Stimulated activated naive B cell treated with anti-CD40 and anti-IgM and Interleukin-4, amounts not matched to agents 10 μg/mL and 1 μg/mL and 100 μg/mL, for 72 hours (primary cell): ENCODE results near the gene OSMR.

Experiments used
- ATAC-seq, 2 donors: fragments of 150-1000 bp; cut with Tn5 transposase; replicated peaks; 2 replicates each; pipeline ENCODE4 v1.10.0; 2021; ENCODE audit warnings: moderate library complexity in 1 of 2
- DNase-seq: peaks from one replicate; pipeline ENCODE4 v3.0.0; 2021
- H3K27ac Mint-ChIP-seq: one replicate; pipeline ENCODE4 v1.8.0; 2022; ENCODE audit warnings: mild to moderate bottlenecking, mixed read lengths
- H3K27me3 Mint-ChIP-seq, 2 donors: one replicate each; pipeline ENCODE4 v1.8.0; 2022; ENCODE audit warnings: mixed read lengths in 2 of 2
- H3K36me3 Mint-ChIP-seq, 2 donors: one replicate each; pipeline ENCODE4 v1.8.0; 2022; ENCODE audit warnings: mixed read lengths in 2 of 2, mild to moderate bottlenecking in 1 of 2
- H3K4me1 Mint-ChIP-seq, 2 donors: one replicate each; pipeline ENCODE4 v1.8.0; 2022; ENCODE audit warnings: mixed read lengths in 2 of 2, mild to moderate bottlenecking in 1 of 2
- H3K4me3 Mint-ChIP-seq, 2 donors: one replicate each; pipeline ENCODE4 v1.8.0; 2022; ENCODE audit warnings: mild to moderate bottlenecking in 2 of 2, mixed read lengths in 2 of 2, moderate library complexity in 1 of 2
- H3K9me3 Mint-ChIP-seq, 2 donors: one replicate each; pipeline ENCODE4 v1.8.0; 2022; ENCODE audit warnings: mixed read lengths in 2 of 2, mild to moderate bottlenecking in 1 of 2

Gene OSMR

DNA sequence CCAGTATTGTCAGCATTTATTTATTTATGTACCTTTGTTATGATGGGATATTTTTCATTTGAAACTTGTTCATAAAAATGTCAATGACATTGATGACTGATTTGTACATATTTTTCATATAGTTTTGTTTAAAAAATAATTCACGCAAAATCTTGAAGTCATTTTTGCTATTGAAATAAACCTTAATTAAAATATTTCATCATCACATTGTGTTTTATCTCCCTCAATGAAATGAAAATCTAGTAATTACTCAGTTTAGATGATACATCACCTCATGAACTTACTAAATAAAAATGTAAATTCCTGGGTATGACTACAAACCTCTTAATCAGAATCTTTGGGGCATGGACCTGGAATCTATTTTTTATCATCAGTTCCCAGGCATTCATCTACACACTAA, 89.6 kb downstream of the OSMR start:
- H3K4me3 Mint-ChIP-seq, result no peak overlapping the region
- no peaks in the 10 kb centered on the region for H3K9me3 Mint-ChIP-seq
- ATAC-seq, result no peak
- peaks cover 2 to 12% of the 10 kb centered on the region in 2 donors for H3K36me3 Mint-ChIP-seq
- H3K4me1 Mint-ChIP-seq, result peaks cover 0 to 6% of the 10 kb centered on the region in 2 donors
- no peaks in the 10 kb centered on the region for H3K27me3 Mint-ChIP-seq
- no peak overlapping the region for H3K27ac Mint-ChIP-seq
- no peak for DNase-seq

DNA sequence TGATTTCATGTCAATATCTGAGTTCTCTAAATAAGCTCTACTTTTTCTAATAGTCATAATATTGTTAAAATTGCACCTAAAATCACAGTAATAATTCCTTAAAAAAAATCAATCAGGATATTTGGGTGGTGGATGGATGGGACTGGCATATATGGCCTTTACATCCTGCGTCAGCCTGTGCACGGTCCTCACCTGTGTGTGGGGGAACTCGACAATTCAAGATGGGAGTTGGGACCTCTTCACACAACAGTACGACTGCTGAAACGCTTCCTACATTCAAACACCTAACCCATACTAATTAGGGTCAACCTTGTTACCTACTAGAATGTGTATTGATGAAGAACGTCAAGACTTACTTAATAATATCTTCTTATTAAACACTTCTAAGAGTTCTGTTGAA, 90.5 kb downstream of the OSMR start:
- no peak for DNase-seq
- Mint-ChIP-seq H3K4me3 (no peak overlapping the region), H3K36me3 (peaks cover 2 to 12% of the 10 kb centered on the region in 2 donors), H3K9me3 (no peaks in the 10 kb centered on the region), H3K4me1 (peaks cover 0 to 6% of the 10 kb centered on the region in 2 donors), H3K27me3 (no peaks in the 10 kb centered on the region), H3K27ac (no peak overlapping the region)
- ATAC-seq, result no peak

DNA sequence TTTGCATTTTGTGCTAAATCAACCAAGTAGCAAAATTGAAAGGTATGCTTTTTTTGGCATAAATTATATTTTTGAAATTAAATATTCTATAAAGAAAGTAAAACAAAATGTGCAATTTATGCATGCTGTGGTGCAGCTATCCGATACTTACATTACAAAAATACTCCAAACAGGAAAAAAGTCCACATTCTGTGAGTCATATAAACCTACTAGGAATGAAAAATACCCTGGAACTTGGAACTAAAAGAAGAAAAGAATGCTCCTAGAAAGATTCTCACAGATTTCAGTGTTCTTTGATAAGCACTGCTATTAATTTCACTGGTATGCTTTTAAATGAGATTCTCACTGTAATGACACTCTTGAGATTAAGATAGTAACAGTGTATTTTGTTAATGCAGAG, 92.6 kb downstream of the OSMR start:
- Mint-ChIP-seq H3K36me3 (peaks cover 7 to 16% of the 10 kb centered on the region in 2 donors), H3K4me3 (no peak overlapping the region), H3K27me3 (no peaks in the 10 kb centered on the region), H3K9me3 (no peaks in the 10 kb centered on the region), H3K27ac (no peak overlapping the region), H3K4me1 (peaks cover 0 to 6% of the 10 kb centered on the region in 2 donors)
- DNase-seq (no peak), ATAC-seq (no peak)

GRCh38 chr5:38938973-38939372, 93.2 kb downstream of the OSMR start:
- Mint-ChIP-seq H3K9me3 (no peaks in the 10 kb centered on the region), H3K4me3 (no peak overlapping the region)

DNA sequence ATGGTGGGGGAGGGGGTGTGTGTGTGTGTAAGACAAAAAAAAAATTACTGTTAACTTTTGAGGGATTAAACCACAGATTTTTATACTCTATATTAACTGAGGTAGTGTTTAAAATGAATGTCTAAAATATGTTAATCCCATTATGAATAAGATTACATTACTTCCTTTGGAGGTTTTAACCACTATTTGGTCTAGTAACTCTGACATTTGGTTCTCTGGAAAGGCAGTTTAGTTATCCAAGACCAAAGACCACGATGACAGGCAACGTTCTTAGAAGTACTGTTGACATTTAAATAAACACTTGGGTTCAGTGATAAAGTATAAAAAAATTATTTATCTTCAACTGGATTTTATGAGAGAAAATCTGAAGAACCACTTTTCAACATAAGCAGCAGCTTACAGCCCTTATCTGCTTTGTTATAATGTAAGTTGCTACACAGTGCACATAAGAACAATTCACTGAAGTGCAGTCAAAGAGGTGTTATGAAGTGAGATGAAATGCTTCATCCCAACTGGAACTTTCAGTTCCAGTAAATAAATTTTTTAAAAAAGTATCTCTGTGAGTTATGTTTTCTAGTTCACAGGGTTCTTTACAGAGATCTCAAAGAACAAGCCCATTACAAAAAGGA, 94.5 kb downstream of the OSMR start:
- H3K4me1 Mint-ChIP-seq, result peaks cover 0 to 6% of the 10 kb centered on the region in 2 donors
- H3K36me3 Mint-ChIP-seq, result peaks cover 7 to 20% of the 10 kb centered on the region in 2 donors
- DNase-seq (no peak), ATAC-seq (peak; percentile 63 to 66)
- H3K27ac Mint-ChIP-seq, result no peak overlapping the region
- no peaks in the 10 kb centered on the region for H3K27me3 Mint-ChIP-seq
- no peak overlapping the region for H3K4me3 Mint-ChIP-seq
- H3K9me3 Mint-ChIP-seq, result no peaks in the 10 kb centered on the region

More at GRCh38 chr5:38938973-38939372, 93.2 kb downstream of the OSMR start:
- Mint-ChIP-seq H3K36me3 (peaks cover 7 to 16% of the 10 kb centered on the region in 2 donors), H3K27ac (no peak overlapping the region), H3K4me1 (peaks cover 0 to 6% of the 10 kb centered on the region in 2 donors), H3K27me3 (no peaks in the 10 kb centered on the region)
- no peak for DNase-seq
- ATAC-seq, result no peak

GRCh38 chr5:38941912-38942311, 96.1 kb downstream of the OSMR start:
- ATAC-seq, result no peak
- Mint-ChIP-seq H3K36me3 (peaks cover 7 to 21% of the 10 kb centered on the region in 2 donors), H3K9me3 (no peaks in the 10 kb centered on the region), H3K4me1 (peaks cover 0 to 6% of the 10 kb centered on the region in 2 donors), H3K4me3 (no peak overlapping the region), H3K27me3 (no peaks in the 10 kb centered on the region), H3K27ac (no peak overlapping the region)
- DNase-seq, result no peak

DNA sequence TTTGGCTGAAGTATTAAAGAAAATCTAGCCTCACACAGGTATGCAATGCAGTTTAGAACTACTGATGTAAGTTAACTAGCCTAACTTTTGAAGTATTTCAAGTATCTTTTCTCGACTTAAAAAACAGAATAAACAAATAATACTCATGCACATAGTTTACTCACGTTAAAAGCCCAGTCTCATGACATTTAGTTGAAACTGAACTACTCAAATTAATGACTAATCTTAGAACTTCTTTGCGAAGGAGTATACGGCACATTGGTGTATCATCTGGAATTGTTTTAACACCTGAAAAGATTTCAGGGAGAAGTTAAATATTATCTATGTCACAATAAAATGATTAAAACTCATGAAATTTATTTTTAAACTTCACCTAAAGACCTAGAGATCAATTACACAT, 98.5 kb downstream of the OSMR start:
- Mint-ChIP-seq H3K9me3 (no peaks in the 10 kb centered on the region), H3K27ac (no peak overlapping the region), H3K4me3 (no peak overlapping the region), H3K4me1 (peaks cover 0 to 6% of the 10 kb centered on the region in 2 donors), H3K27me3 (no peaks in the 10 kb centered on the region), H3K36me3 (peaks cover 5 to 18% of the 10 kb centered on the region in 2 donors)
- ATAC-seq (no peak), DNase-seq (no peak)

GRCh38 chr5:38948501-38948900, 102.7 kb downstream of the OSMR start:
- peaks cover 10 to 24% of the 10 kb centered on the region in 2 donors for H3K36me3 Mint-ChIP-seq
- H3K4me1 Mint-ChIP-seq, result no peaks in the 10 kb centered on the region
- H3K27me3 Mint-ChIP-seq, result no peaks in the 10 kb centered on the region
- ATAC-seq (no peak), DNase-seq (no peak)
- no peak overlapping the region for H3K4me3 Mint-ChIP-seq
- H3K27ac Mint-ChIP-seq, result no peak overlapping the region
- H3K9me3 Mint-ChIP-seq, result no peaks in the 10 kb centered on the region

GRCh38 chr5:38953426-38954012, 107.7 kb downstream of the OSMR start:
- Mint-ChIP-seq H3K27ac (no peak overlapping the region), H3K4me3 (no peak overlapping the region), H3K4me1 (no peaks in the 10 kb centered on the region), H3K9me3 (no peaks in the 10 kb centered on the region), H3K27me3 (no peaks in the 10 kb centered on the region), H3K36me3 (peaks cover 19 to 26% of the 10 kb centered on the region in 2 donors)
- ATAC-seq (no peak), DNase-seq (no peak)

GRCh38 chr5:38961691-38962090, 115.9 kb downstream of the OSMR start:
- H3K9me3 Mint-ChIP-seq, result no peaks in the 10 kb centered on the region
- no peak overlapping the region for H3K27ac Mint-ChIP-seq
- no peaks in the 10 kb centered on the region for H3K27me3 Mint-ChIP-seq
- H3K4me1 Mint-ChIP-seq, result no peaks in the 10 kb centered on the region
- peaks cover 10 to 13% of the 10 kb centered on the region in 2 donors for H3K36me3 Mint-ChIP-seq
- no peak overlapping the region for H3K4me3 Mint-ChIP-seq
- no peak for ATAC-seq
- no peak for DNase-seq

DNA sequence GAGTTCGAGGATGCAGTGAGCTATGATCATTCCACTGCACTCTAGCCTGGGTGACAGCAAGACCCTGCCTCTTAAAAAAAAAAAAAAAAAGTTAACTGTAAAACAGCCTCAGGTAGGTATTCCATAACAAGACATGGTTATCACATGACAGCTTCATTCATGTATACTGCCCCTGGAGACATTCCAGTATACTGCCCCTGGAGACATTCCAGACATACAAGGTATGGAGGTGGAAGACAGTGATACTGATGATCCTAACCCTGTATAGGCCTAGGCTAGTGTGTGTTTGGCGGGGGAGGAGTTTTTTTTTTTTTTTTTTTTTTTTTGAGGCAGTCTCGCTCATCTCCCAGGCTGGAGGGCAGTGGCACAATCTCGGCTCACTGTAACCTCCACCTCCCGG, 122.9 kb downstream of the OSMR start:
- Mint-ChIP-seq H3K27me3 (no peaks in the 10 kb centered on the region), H3K27ac (no peak overlapping the region), H3K4me1 (no peaks in the 10 kb centered on the region), H3K4me3 (no peak overlapping the region), H3K36me3 (peaks cover 0 to 2% of the 10 kb centered on the region in 2 donors), H3K9me3 (no peaks in the 10 kb centered on the region)
- no peak for DNase-seq
- no peak for ATAC-seq

- Mint-ChIP-seq H3K27ac (no peak overlapping the region), H3K4me1 (no peaks in the 10 kb centered on the region), H3K36me3 (peaks cover 14 to 16% of the 10 kb centered on the region in 2 donors), H3K9me3 (no peaks in the 10 kb centered on the region), H3K4me3 (no peak overlapping the region), H3K27me3 (no peaks in the 10 kb centered on the region)
- ATAC-seq (no peak), DNase-seq (no peak)
These were observed 132.2 kb downstream of the OSMR start for GRCh38 chr5:38978036-38978435.

DNA sequence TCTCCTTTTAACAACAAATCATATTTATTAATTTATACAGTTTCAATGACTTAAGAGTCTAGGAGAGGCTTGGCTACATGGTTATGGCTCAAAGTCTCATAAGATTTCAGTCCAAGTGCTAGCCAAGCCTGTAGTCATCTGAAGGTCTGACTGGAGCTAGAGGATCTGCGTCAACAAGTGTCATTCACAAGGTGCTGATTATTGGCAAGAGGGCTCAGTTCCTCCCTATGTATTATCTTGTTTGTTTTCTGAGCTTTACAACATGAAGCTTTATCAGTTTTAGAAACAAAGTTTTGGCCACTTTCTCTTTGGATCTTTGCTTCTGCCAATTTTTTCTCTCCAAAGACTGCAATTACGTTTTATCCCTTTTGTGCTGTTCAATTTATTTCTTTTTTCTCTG, 133.7 kb downstream of the OSMR start:
- no peaks in the 10 kb centered on the region for H3K27me3 Mint-ChIP-seq
- peak overlapping the region; percentile 26 for H3K27ac Mint-ChIP-seq
- ATAC-seq, result no peak
- H3K4me3 Mint-ChIP-seq, result no peak overlapping the region
- peaks cover 10 to 12% of the 10 kb centered on the region in 2 donors for H3K36me3 Mint-ChIP-seq
- DNase-seq, result no peak
- peaks cover 0 to 3% of the 10 kb centered on the region in 2 donors for H3K4me1 Mint-ChIP-seq
- no peaks in the 10 kb centered on the region for H3K9me3 Mint-ChIP-seq
